Neuron (in vitro differentiated cells): ENCODE measurements around the gene KRTAP10-7.
"Not testable (repeated sequence)": the region's sequence is repeated elsewhere in the genome, so short reads cannot be mapped to it uniquely, and the experiment has no call there.

ENCODE experiments used
- H2AFZ ChIP-seq: one replicate; pipeline ENCODE4 v1.6.1; 2013; ENCODE audit warnings: low read depth, mild to moderate bottlenecking, inconsistent platforms, low read length, moderate library complexity
- H3K27me3 ChIP-seq: one replicate; pipeline ENCODE4 v1.6.1; 2013; ENCODE audit warnings: low read length; ENCODE audit not compliant: insufficient read depth
- H3K36me3 ChIP-seq: one replicate; pipeline ENCODE4 v1.6.1; 2013; ENCODE audit warnings: low read length; ENCODE audit not compliant: insufficient read depth
- H3K4me1 ChIP-seq: one replicate; pipeline ENCODE4 v1.6.1; 2013; ENCODE audit warnings: low read length; ENCODE audit not compliant: insufficient read depth
- H3K4me3 ChIP-seq: 2 replicates; pipeline ENCODE4 v1.5.1; 2013; ENCODE audit warnings: mild to moderate bottlenecking, low read length, moderate library complexity
- H3K9me3 ChIP-seq: one replicate; pipeline ENCODE4 v1.6.1; 2013; ENCODE audit warnings: low read length

Gene KRTAP10-7

GRCh38 chr21:44600118-44600978 lies at the start of gene KRTAP10-7:
Gene KRTAP10-7 (plus strand): TSS chr21:44600597. CDS start chr21:44600622, 25 bp downstream.
- not testable (repeated sequence) for H3K36me3 ChIP-seq, H3K4me1 ChIP-seq, H3K9me3 ChIP-seq, H3K27me3 ChIP-seq, H3K4me3 ChIP-seq, H2AFZ ChIP-seq

GRCh38 chr21:44550807-44551206 lies 49.6 kb upstream of the KRTAP10-7 start:
- Histone ChIP-seq H2AFZ (no peak overlapping the region), H3K4me1 (peaks cover 22% of the 10 kb centered on the region), H3K27me3 (peaks cover 2% of the 10 kb centered on the region), H3K4me3 (no peak overlapping the region), H3K36me3 (no peaks in the 10 kb centered on the region), H3K9me3 (peaks cover 6% of the 10 kb centered on the region)

- Histone ChIP-seq H3K4me1 (peaks cover 22% of the 10 kb centered on the region), H3K9me3 (peaks cover 6% of the 10 kb centered on the region), H3K36me3 (no peaks in the 10 kb centered on the region), H3K4me3 (no peak within 1 kb of the TSS), H2AFZ (no peak within 1 kb of the TSS), H3K27me3 (peaks cover 2% of the 10 kb centered on the region)
Measured at GRCh38 chr21:44551340-44551961, 48.9 kb upstream of the KRTAP10-7 start, which contains the start of gene KRTAP10-2. Gene KRTAP10-2 (minus strand): TSS chr21:44551505. CDS start chr21:44551458, 47 bp downstream.

GRCh38 chr21:44552136-44552535 lies 48.3 kb upstream of the KRTAP10-7 start:
- peaks cover 4% of the 10 kb centered on the region for H3K9me3 ChIP-seq
- H3K4me3 ChIP-seq: no peak overlapping the region
- peaks cover 22% of the 10 kb centered on the region for H3K4me1 ChIP-seq
- H3K36me3 ChIP-seq: no peaks in the 10 kb centered on the region
- H2AFZ ChIP-seq: no peak overlapping the region
- peaks cover 2% of the 10 kb centered on the region for H3K27me3 ChIP-seq

- Histone ChIP-seq H3K36me3 (no peaks in the 10 kb centered on the region), H2AFZ (no peak overlapping the region), H3K27me3 (peaks cover 2% of the 10 kb centered on the region)
Measured at GRCh38 chr21:44552681-44553080, 47.7 kb upstream of the KRTAP10-7 start.

GRCh38 chr21:44555200-44555875 lies 45.1 kb upstream of the KRTAP10-7 start:
- Histone ChIP-seq H3K9me3 (no peaks in the 10 kb centered on the region), H2AFZ (no peak overlapping the region), H3K36me3 (no peaks in the 10 kb centered on the region), H3K27me3 (peaks cover 2% of the 10 kb centered on the region), H3K4me3 (no peak overlapping the region), H3K4me1 (peaks cover 5% of the 10 kb centered on the region)

More at GRCh38 chr21:44552681-44553080, 47.7 kb upstream of the KRTAP10-7 start:
- H3K4me1 ChIP-seq: peaks cover 22% of the 10 kb centered on the region
- H3K4me3 ChIP-seq: no peak overlapping the region
- H3K9me3 ChIP-seq: peaks cover 2% of the 10 kb centered on the region

- Histone ChIP-seq H3K9me3 (no peaks in the 10 kb centered on the region), H3K4me1 (peaks cover 3% of the 10 kb centered on the region), H3K27me3 (peaks cover 2% of the 10 kb centered on the region), H3K36me3 (no peaks in the 10 kb centered on the region), H3K4me3 (no peak overlapping the region), H2AFZ (no peak overlapping the region)
Measured at GRCh38 chr21:44556879-44557278, 43.5 kb upstream of the KRTAP10-7 start.

- Histone ChIP-seq H3K4me1 (no peaks in the 10 kb centered on the region), H3K4me3 (no peak overlapping the region), H3K36me3 (no peaks in the 10 kb centered on the region), H2AFZ (no peak overlapping the region), H3K27me3 (peaks cover 2% of the 10 kb centered on the region), H3K9me3 (no peaks in the 10 kb centered on the region)
Measured at GRCh38 chr21:44557491-44558328, 42.7 kb upstream of the KRTAP10-7 start.

GRCh38 chr21:44558329-44558675 lies 42.1 kb upstream of the KRTAP10-7 start:
- H3K27me3 ChIP-seq, H3K9me3 ChIP-seq, H3K36me3 ChIP-seq, H3K4me1 ChIP-seq, H3K4me3 ChIP-seq, H2AFZ ChIP-seq: not testable (repeated sequence)

GRCh38 chr21:44558695-44559094 lies 41.7 kb upstream of the KRTAP10-7 start, which contains the start of gene KRTAP10-3:
Gene KRTAP10-3 (minus strand): TSS chr21:44558795. CDS start chr21:44558715, 80 bp downstream.
- Histone ChIP-seq H3K4me1 (no peaks in the 10 kb centered on the region), H3K36me3 (no peaks in the 10 kb centered on the region), H3K4me3 (no peak within 1 kb of the TSS), H3K27me3 (peaks cover 2% of the 10 kb centered on the region), H2AFZ (no peak within 1 kb of the TSS), H3K9me3 (no peaks in the 10 kb centered on the region)

- H3K27me3 ChIP-seq: peaks cover 2% of the 10 kb centered on the region
- H3K4me3 ChIP-seq: no peak overlapping the region
- no peaks in the 10 kb centered on the region for H3K4me1 ChIP-seq
- no peaks in the 10 kb centered on the region for H3K9me3 ChIP-seq
- no peak overlapping the region for H2AFZ ChIP-seq
- H3K36me3 ChIP-seq: no peaks in the 10 kb centered on the region
Measured at GRCh38 chr21:44564099-44564498, 36.3 kb upstream of the KRTAP10-7 start.

- no peaks in the 10 kb centered on the region for H3K9me3 ChIP-seq
- H3K36me3 ChIP-seq: no peaks in the 10 kb centered on the region
- peaks cover 2% of the 10 kb centered on the region for H3K27me3 ChIP-seq
- H3K4me1 ChIP-seq: no peaks in the 10 kb centered on the region
- no peak overlapping the region for H3K4me3 ChIP-seq
- H2AFZ ChIP-seq: no peak overlapping the region
Measured at GRCh38 chr21:44564886-44565598, 35.4 kb upstream of the KRTAP10-7 start.
